SIG-M5 treated with dmso at 0.1 percent for 504 hours (cell line): Measurements from ENCODE around the gene C1orf159.

Experiments used
- DNase-seq: peaks from one replicate; lab custom pipeline; 2025; ENCODE audit not compliant: unreplicated experiment; lab: John Stamatoyannopoulos, UW

Gene C1orf159

GRCh38 chr1:1132956-1133750 is 17.3 kb upstream of the C1orf159 start:
- no peak for DNase-seq

- no peak for DNase-seq
Observed at GRCh38 chr1:1132042-1132950, 16.4 kb upstream of the C1orf159 start.

GRCh38 chr1:1130206-1131120 is 14.6 kb upstream of the C1orf159 start:
- no peak for DNase-seq

- DNase-seq, result no peak
Observed at GRCh38 chr1:1129381-1129821, 13.5 kb upstream of the C1orf159 start.

- no peak for DNase-seq
Observed at GRCh38 chr1:1128454-1129139, 12.7 kb upstream of the C1orf159 start.

GRCh38 chr1:1127551-1128451 is 11.9 kb upstream of the C1orf159 start:
- DNase-seq, result no peak

GRCh38 chr1:1125945-1126344 is 10.1 kb upstream of the C1orf159 start:
- DNase-seq, result no peak

- DNase-seq, result no peak
Observed at GRCh38 chr1:1124786-1125642, 9.1 kb upstream of the C1orf159 start.

GRCh38 chr1:1124508-1124785 is 8.6 kb upstream of the C1orf159 start:
- DNase-seq, result no peak

- DNase-seq, result no peak
Observed at GRCh38 chr1:1123581-1124507, 8.0 kb upstream of the C1orf159 start.

- peak; percentile 44 for DNase-seq
Observed at GRCh38 chr1:1122981-1123480, 7.1 kb upstream of the C1orf159 start.

GRCh38 chr1:1122078-1122811 is 6.4 kb upstream of the C1orf159 start:
- peak; percentile 44 for DNase-seq

GRCh38 chr1:1121611-1122077 is 5.8 kb upstream of the C1orf159 start:
- DNase-seq, result no peak

- DNase-seq, result no peak
Observed at GRCh38 chr1:1120866-1121591, 5.1 kb upstream of the C1orf159 start.

GRCh38 chr1:1120096-1120495 is 4.2 kb upstream of the C1orf159 start:
- no peak for DNase-seq
